AG08396 (cell line): Measurements from ENCODE around the gene GLIS2.
A peak's percentile ranks its signal among the peaks of the same experiment; 100 is the strongest.

Experiments
- DNase-seq: peaks from one replicate; pipeline ENCODE4 v3.0.0; 2012; ENCODE audit warnings: low spot score, mixed read lengths

The GLIS2 gene

DNA sequence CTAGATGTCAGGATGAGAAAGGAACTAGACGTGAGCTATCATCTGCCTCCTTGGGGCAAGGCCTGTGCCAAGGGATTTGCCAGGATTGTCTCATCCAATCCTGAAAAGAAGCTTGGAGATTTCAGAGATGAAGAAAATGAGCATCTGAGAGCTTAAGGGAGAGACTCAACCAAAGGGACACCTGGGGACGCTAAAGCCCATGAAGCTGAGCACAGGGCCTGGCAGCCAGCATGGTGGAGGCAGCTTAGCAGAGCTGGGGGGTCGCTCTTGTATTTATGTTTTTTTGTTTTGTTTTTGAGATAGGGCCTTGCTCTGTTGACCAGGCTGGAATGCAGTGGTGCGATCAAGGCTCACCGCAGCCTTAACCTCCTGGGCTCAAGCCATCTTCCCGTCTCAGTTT lies 18.4 kb upstream of the GLIS2 start:
- DNase-seq, result no peak

DNA sequence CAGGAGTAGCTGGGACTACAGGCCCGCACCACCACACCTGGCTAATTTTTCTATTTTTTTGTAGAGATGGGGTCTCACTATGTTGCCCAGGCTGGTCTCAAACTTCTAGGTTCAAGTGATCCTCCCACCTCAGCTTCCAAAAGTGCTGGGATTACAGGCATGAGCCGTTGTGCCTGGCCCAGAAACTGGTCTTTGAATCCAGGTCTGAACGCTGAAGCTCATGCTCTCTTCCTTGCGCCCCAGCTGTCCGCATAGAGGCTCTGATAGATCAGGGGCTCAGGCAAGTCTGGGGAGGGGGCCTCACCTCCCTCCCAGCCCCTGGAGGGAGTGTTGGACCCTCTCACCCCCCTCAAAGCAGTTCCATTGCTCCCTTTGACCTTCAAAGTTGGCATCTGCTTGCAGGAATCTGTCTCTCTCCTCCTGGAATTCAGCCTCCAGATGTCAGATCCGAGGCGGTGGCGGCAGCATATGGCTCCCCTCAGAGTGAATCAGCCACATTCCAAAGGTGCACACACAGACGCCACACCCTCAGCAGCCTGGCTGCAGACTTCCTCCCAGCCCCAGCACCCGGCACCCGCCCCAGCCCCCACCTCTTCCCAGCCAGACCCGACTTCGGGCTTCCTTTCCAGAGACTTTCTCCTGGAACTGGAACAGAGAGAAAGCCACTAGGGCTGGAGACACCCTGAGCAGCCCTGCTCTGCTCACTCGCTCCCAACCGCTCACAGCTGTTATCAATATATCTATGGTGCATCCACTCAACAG lies 16.9 kb upstream of the GLIS2 start:
- peak; percentile 94 for DNase-seq

DNA sequence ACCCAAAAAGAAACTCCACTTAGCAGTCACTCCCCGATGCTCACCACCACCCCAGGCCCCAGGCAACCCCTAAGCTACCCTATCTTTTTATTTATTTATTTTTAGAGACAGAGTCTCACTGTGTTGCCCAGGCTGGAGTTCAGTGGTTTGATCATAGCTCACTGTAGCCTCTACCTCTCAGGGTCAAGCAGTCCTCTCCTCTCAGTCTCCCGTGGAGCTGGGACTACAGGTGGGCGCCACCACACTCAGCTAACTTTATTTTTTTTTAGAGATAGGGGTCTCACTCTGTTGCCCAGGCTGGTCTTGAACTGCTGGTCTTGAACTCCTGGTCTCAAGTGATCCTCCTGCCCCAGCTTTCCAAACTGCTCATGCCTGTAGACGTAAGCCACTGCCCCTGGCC lies 14.7 kb upstream of the GLIS2 start:
- DNase-seq, result no peak

- DNase-seq, result no peak
Measured at GRCh38 chr16:4301968-4302367, 13.9 kb upstream of the GLIS2 start.

DNA sequence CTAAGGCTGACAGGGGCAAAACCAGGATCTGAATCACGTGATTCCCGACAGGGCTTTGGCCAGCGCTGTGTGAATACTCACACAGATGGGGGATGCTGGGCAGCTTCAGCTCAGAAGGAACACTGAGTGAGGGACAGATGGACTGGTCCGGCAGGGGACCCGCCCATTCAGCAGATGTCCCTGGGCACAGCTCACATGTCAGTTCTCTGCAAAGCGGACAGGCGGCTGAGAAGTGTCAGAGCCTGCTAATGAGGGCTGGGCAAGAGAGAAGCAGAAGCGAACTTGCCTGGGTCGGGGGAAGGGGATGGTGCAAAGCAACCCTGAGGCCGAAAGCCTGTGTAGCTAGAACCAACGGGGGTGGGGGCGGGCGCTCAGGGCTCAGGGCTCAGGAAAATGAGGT lies 11.9 kb upstream of the GLIS2 start:
- DNase-seq, result no peak

GRCh38 chr16:4306470-4307214 lies 9.2 kb upstream of the GLIS2 start:
- DNase-seq, result no peak

GRCh38 chr16:4307215-4308037 lies 8.4 kb upstream of the GLIS2 start:
- peak; percentile 93 for DNase-seq

DNA sequence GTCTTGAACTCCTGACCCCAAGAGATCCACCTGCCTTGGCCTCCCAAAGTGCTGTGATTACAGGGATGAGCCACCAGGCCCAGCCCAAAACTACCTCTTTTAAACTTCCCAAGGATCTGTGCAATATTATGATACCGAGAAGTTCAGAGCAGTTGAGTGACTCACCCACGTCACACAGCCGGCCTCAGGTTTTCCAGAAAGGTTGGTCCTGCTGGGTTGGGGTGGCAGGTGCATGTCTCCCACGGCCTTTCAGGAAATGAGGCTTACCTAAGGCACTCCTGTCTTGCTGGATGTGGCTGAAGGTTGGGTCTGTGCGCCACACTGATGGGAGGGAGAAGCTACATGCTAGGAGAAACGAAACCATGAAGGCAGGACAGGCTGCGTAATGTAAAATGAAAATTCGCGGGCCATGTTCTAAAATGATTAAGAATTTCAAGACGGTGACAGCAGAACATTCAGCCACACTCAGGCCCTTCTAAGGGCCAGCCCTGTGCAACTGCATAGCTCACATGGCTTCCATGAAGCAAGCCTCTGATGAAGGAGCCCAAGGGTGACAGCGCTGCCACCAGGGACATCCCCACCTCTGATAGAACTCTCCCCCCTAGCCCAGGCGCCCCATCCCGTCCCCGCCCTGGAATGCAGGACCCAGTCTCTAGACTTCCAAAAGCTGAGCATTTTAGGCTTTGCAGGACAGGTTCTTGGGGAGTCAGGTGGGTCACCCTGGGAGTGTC lies 6.6 kb upstream of the GLIS2 start:
- DNase-seq, result no peak

DNA sequence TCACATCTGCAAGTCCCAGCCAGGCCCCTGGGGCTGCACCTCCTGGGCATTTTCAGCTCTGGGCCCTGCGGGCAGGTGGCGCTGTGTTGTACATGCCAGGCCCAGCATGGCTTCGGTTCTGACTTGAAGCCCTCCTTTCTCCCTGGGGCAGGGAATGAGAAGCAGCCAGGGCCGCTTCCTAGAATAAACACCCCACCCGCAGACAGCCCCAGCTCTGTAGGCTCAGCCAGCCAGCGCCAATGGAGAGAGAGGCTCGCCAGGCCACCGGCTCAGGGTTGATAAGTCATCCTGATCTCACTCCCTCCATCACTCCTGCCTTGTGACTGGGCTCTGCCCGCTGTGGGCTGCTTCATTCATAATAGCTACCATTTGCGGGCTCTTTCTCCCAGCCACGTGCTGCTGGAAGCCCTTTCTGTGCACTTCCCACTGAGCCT lies 6.0 kb upstream of the GLIS2 start:
- peak; percentile 91 for DNase-seq

DNA sequence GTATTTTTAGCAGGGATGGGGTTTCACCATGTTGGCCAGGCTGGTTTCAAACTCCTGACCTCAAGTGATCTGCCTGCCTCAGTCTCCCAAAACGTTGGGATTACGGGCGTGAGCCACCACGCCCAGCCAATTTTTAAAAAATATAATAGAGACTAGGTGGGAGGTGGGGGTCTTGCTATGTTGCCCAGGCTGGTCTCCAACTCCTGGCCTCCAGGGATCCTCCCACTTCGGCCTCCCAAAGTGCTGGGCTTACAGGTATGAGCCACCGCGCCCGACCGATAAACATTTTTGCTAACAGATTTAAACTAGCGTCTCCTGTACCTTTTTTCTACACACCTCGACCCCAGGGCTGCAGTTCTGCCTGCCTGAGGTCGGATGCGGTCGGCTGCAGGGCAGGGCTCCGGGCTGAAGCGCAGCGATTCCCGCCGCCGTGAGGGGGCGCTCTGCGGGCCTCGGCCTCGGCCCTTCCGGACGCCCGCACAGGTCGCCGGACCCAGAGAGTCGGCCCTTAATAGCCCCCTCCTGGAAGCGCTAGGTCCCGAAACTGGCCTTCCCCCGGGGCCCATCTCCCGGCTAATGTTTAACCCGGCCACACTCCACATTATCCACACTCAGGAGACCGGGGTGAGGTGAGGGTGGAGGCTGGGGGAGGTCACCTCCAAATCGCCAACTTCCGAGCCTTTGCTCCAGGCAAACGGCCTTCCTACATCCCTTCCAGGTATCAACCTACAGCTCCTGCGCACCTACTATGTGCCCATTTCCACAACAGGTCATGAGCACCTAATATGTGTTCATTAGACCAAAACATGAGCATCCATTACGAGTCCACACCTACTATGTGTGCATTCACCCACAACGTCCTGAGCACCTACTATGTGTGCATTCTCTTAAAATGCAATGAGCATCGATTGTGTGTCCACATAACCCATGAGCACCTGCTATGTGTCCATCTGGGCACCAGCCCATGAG lies 2.0 kb upstream of the GLIS2 start:
- DNase-seq, result no peak

DNA sequence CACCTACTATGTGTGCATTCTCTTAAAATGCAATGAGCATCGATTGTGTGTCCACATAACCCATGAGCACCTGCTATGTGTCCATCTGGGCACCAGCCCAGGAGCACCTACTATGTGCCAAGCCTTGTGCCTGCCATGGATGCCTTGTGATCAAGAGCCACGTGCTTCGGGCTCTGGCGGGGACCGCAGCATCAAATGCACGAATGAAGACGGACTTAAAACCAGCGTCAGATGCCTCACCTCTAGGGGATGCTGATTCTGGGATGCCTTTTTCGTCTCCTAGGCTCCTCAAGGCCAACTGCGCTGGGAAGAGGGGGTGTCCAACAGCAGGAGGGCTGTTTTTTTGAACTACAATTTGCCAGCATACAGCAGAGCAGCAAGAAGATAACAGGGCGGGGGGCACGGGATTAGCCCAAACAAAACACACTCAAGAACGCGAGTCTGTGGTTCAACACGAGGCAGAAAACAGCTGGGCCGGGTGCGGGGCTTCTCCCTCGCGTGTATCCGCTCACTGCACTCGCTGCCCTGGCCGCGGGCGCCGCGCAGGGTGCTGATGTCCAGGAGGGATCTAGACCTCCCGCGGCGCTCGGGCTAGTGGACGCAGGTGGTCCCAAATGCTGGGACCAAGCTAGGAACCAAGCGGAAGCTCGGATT lies 1.2 kb upstream of the GLIS2 start:
- no peak for DNase-seq

- DNase-seq, result no peak
Measured at GRCh38 chr16:4316108-4316863, 419 bp downstream of the GLIS2 start.

GRCh38 chr16:4316864-4317531 lies 1.1 kb downstream of the GLIS2 start:
- peak; percentile 71 for DNase-seq

DNA sequence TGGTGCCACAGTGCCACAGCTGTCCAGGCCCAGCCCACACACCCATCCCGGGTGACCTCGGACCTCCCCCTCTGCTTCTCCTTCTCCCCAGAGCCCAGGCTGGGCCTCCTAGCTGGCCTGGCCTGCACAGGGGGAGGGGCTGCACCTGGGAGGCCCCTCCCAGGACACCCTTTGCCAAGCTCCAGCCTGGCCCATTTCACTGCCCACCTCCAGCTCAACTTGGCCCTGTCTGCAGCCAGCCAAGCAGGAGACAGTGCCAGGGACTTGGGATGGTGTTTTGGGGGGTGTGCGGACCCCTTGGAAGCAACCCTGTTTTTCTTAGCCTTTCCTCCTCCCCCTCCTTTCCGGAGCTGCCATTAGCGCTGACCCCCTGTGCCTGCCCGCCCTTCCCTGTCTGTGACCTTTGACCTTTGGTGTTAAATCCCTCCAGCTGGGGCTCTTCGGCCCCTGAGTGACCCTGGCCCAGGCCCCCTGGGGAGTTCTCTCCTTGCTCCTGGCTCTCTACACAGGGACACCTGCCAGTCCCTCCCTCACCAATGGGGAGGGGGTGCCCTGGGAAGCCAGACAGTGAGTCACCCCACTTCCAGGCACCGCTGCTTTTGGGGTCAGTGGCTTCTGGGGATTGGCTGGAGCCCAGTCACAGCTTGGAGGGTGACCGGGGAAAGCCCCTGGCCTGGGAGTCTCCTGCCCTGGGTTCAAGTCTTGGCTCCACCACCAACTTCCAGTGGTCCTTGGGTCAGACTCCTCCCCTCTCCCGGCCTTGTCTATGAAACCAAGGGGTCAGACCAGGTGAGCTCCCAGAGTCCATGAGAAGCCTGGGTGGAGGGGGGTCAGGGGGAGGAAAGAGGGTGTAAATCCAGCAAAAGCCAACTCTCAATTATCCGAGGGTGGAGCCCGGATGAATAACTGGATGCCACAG lies 1.9 kb downstream of the GLIS2 start:
- no peak for DNase-seq

- no peak for DNase-seq
Measured at GRCh38 chr16:4318451-4318910, 2.6 kb downstream of the GLIS2 start.

GRCh38 chr16:4318967-4319366 lies 3.1 kb downstream of the GLIS2 start:
- no peak for DNase-seq
